K562 (cell line): Measurements from ENCODE around the gene CLCF1. TPM values are rescaled to one million over a fixed set of nuclear protein-coding genes. Genes with fewer than 3 reads are reported as not detected.

ENCODE experiments used
- BDP1 ChIP-seq: IDR thresholded peaks from 3 replicates; pipeline ENCODE4 v1.6.1; 2011; ENCODE audit not compliant: insufficient read length, insufficient read depth
- GTF2E2 ChIP-seq: fragments of 200-800 bp; sonication (Bioruptor generic); IDR thresholded peaks from 2 replicates; pipeline ENCODE4 v1.6.1; 2016; ENCODE audit warnings: missing genetic modification characterization, missing compliant biosample characterization
- KLF13 ChIP-seq: fragments of 450-650 bp; IDR thresholded peaks from 2 replicates; pipeline ENCODE4 v1.6.1; 2016; ENCODE audit warnings: missing genetic modification characterization, low read depth, mild to moderate bottlenecking, missing compliant biosample characterization, moderate library complexity, borderline replicate concordance
- MXI1 ChIP-seq: IDR thresholded peaks from 2 replicates; pipeline ENCODE4 v1.6.1; 2011; ENCODE audit warnings: low read depth, mild to moderate bottlenecking, improper control_type of control experiment, low read length
- TFAM ChIP-seq: fragments of 250-450 bp; sonication (Bioruptor Pico); conservative IDR thresholded peaks from 2 replicates; pipeline ENCODE4 v1.5.0; 2021; ENCODE audit warnings: mild to moderate bottlenecking, moderate library complexity
- polyA plus RNA-seq, 8 experiments: library from polyadenylated mRNA; depleted of rRNA in 4 of 8; stranded (reverse) in 5 of 8; unstranded in 3 of 8; fragments of >200 nt; fragmentation: Nextera tagmentation in 2 of 8; fragmentation: Illumina TruSeq in 1 of 8; extraction: Ambion mirVana in 2 of 8; extraction: Trizol in 1 of 8; gene quantifications; 2 replicates each; pipeline versions ENCODE4 v1.2.1 to v1.2.3, GENCODE V29; 2011 to 2014; ENCODE audit warnings: inconsistent platforms in 1 of 8, missing spikeins in 1 of 8
- total RNA-seq, 7 experiments: library from RNA; depleted of rRNA in 6 of 7; stranded (reverse); fragments of >200 nt in 6 of 7; fragmentation: Illumina TruSeq in 2 of 7; extraction: Trizol in 2 of 7; gene quantifications; 2 replicates each; pipeline versions ENCODE4 v1.2.1 to v1.2.3, GENCODE V29; 2011 to 2021; ENCODE audit warnings: low replicate concordance in 1 of 7
- TF ChIP-seq, protein P1 (sequence below): fragments of 450-650 bp; formaldehyde crosslinking; IDR thresholded peaks from 2 replicates; pipeline ENCODE4 v1.4.0; 2022; ENCODE audit warnings: missing genetic modification characterization
- TF ChIP-seq, protein P2 (sequence below): sonication (generic); formaldehyde crosslinking; IDR thresholded peaks from 2 replicates; pipeline ENCODE4 v1.8.0; 2022; ENCODE audit warnings: mild to moderate bottlenecking, missing genetic modification reagents

The CLCF1 gene
- total and polyA plus RNA-seq, 9 of the 15 experiments (the other 6 are each of a cell fraction or from before 2014, with no cell fraction given), result 0.49 to 5.8 (median 3.0) TPM

DNA sequence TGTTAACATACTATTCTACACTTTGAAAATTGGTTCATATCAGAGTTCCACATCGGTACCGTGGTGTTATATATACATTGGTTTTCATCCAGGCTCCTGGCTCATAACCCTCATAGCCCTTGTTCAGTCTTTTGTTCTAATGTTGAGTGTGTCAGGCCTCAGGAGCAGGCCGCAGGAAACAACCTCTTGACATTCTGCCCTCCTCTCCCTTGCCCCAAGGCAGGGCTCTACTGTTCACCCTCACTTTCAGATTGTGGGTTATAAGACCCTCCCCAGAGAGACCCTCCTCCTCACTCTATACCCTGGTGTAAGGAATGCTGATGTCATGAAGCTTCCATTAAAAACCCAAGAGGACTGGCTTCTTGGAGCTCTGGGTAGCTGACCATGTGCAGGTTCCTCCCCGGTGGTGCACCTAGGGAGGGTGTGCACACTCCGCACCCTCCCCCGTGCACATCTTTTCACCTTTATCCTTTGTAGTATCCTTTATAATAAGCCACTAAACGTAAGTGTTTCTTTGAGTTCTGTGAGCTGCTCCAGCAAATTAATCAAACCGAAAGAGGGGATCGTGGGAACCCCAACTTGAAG, 58.0 kb downstream of the CLCF1 start (continued):
- TF ChIP-seq, protein P1, sequence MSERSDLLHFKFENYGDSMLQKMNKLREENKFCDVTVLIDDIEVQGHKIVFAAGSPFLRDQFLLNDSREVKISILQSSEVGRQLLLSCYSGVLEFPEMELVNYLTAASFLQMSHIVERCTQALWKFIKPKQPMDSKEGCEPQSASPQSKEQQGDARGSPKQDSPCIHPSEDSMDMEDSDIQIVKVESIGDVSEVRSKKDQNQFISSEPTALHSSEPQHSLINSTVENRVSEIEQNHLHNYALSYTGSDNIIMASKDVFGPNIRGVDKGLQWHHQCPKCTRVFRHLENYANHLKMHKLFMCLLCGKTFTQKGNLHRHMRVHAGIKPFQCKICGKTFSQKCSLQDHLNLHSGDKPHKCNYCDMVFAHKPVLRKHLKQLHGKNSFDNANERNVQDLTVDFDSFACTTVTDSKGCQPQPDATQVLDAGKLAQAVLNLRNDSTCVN (CRISPR knock-in tag), result no peak
- TF ChIP-seq MXI1, result no peak
- TF ChIP-seq, protein P2, sequence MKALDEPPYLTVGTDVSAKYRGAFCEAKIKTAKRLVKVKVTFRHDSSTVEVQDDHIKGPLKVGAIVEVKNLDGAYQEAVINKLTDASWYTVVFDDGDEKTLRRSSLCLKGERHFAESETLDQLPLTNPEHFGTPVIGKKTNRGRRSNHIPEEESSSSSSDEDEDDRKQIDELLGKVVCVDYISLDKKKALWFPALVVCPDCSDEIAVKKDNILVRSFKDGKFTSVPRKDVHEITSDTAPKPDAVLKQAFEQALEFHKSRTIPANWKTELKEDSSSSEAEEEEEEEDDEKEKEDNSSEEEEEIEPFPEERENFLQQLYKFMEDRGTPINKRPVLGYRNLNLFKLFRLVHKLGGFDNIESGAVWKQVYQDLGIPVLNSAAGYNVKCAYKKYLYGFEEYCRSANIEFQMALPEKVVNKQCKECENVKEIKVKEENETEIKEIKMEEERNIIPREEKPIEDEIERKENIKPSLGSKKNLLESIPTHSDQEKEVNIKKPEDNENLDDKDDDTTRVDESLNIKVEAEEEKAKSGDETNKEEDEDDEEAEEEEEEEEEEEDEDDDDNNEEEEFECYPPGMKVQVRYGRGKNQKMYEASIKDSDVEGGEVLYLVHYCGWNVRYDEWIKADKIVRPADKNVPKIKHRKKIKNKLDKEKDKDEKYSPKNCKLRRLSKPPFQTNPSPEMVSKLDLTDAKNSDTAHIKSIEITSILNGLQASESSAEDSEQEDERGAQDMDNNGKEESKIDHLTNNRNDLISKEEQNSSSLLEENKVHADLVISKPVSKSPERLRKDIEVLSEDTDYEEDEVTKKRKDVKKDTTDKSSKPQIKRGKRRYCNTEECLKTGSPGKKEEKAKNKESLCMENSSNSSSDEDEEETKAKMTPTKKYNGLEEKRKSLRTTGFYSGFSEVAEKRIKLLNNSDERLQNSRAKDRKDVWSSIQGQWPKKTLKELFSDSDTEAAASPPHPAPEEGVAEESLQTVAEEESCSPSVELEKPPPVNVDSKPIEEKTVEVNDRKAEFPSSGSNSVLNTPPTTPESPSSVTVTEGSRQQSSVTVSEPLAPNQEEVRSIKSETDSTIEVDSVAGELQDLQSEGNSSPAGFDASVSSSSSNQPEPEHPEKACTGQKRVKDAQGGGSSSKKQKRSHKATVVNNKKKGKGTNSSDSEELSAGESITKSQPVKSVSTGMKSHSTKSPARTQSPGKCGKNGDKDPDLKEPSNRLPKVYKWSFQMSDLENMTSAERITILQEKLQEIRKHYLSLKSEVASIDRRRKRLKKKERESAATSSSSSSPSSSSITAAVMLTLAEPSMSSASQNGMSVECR (CRISPR knock-in tag), result no peak
- no peak for TF ChIP-seq TFAM (CRISPR knock-in tag)
- no peak for TF ChIP-seq BDP1
- TF ChIP-seq GTF2E2 (tag), result no peak
- no peak for TF ChIP-seq KLF13
- TF ChIP-seq, all 486 proteins: peak for 0
